BLaER1 treated with 17β-estradiol and CSF1 and Interleukin-3, amounts not matched to agents 10 nM and 100 nM (cell line): ENCODE data around the gene CCDC201.

Experiments
- H3K27ac ChIP-seq, 11 experiments: shearing (Covaris generic); formaldehyde crosslinking; 2 replicates each; pipeline ENCODE4 v1.8.1; 2022
- H3K27me3 ChIP-seq, 11 experiments: shearing (Covaris generic); formaldehyde crosslinking; 2 replicates each; pipeline ENCODE4 v1.8.1; 2022
- H3K36me3 ChIP-seq, 11 experiments: shearing (Covaris generic); formaldehyde crosslinking; 2 replicates each; pipeline ENCODE4 v1.8.1; 2022
- H3K4me1 ChIP-seq, 10 experiments: shearing (Covaris generic); formaldehyde crosslinking; 2 replicates each; pipeline ENCODE4 v1.8.1; 2022
- H3K4me2 ChIP-seq, 11 experiments: shearing (Covaris generic); formaldehyde crosslinking; 2 replicates each; pipeline ENCODE4 v1.8.1; 2022
- H3K4me3 ChIP-seq, 10 experiments: shearing (Covaris generic); formaldehyde crosslinking; 2 replicates each; pipeline ENCODE4 v1.8.1; 2022
- H3K9ac ChIP-seq, 11 experiments: shearing (Covaris generic); formaldehyde crosslinking; 2 replicates each; pipeline ENCODE4 v1.8.1; 2022
- H3K9me3 ChIP-seq, 11 experiments: shearing (Covaris generic); formaldehyde crosslinking; replicated peaks in 1 of 11; 2 replicates each; pipeline ENCODE4 v1.8.1; 2022
- H4K20me1 ChIP-seq, 11 experiments: shearing (Covaris generic); formaldehyde crosslinking; 2 replicates each; pipeline ENCODE4 v1.8.1; 2022
- Cebpa-rat ChIP-seq, 11 experiments: shearing (Covaris generic); IDR thresholded peaks; 2 replicates each; pipeline ENCODE4 v1.8.1; 2022

The CCDC201 gene

DNA sequence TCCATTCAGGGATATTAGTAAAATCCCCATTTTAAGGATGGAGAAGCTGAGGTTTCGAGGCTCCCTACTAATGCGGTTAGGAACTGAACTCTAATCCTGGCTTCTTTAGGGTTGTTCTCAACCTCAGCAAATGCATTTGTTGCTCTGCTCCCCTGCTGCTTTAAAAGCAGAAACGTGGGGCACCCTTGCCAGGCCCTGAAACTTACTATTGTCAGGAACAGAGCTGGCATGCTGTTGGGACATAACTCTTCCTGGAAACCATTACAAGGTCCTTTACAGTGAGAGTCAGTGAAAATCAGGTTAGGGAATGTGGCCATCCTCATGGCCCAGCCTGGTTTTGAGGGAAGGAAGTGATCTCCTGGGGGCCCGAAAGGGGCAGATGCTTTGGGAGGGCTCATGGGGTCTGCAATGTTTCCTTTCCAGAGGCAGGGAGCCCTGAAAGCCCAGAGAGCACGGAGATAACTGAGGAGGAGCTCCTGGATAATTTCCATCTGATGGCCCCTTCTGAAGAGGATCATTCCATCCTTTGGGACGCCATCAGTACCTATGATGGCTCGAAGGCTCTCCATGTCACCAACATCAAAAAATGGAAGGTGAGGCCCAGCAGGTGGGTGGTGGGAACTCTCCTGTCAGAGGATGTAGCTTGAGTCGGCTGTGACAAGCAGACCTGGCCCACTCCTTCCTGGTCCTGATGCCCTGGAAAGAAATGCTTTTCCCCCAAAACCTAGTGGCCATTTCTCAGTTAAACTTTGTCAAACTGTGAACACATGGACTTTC lies 17.4 kb upstream of the CCDC201 start:
- Histone ChIP-seq H3K36me3 (no peaks in the 10 kb centered on the region), H3K27me3 (peaks cover 33 to 44% (median 40%) of the 10 kb centered on the region in 11 experiments), H3K27ac (no peak overlapping the region), H3K9ac (no peak overlapping the region), H4K20me1 (no peaks in the 10 kb centered on the region; a peak in 2 of 22 replicates), H3K9me3 (no peaks in the 10 kb centered on the region), H3K4me3 (no peak overlapping the region), H3K4me2 (no peak overlapping the region), H3K4me1 (peaks cover 0 to 6% (median 0%) of the 10 kb centered on the region in 10 experiments; a peak in 3 of 20 replicates)
- TF ChIP-seq Cebpa-rat (IDR thresholded peaks at IDR 0.05) = no peak

DNA sequence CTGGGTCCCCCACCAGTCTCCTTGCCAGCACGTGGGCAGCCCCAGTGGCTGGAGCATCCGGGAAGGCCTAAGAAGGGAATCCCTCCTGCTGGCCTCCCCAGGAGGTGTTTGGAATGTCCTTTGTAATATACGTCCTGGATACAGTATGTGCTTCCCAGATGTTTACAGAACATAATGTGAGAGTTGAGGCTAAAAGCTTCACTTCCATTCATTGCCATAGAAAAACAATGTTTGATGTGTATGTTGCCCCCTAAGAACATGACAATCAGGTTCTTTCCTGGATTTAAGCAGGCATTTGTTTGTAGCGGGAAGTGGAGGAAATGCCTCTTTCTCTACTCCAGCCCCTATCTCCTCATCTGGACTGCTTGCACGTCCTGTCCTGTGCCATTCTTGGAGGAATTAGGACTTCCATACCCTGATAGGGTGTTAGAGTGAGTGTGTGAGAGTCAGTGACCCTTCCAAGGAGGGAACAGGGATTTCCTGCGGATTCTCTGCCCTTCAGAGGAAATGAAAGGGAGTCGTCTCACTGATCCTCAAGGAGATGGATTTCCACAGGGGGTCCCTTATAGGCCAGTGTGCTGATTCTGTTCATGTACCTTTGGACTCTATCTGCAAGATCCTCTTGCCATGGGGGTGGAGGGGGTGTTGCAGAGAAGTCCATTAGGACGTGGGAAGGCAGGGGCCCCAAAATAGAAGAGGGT lies 16.6 kb upstream of the CCDC201 start:
- no peak for TF ChIP-seq Cebpa-rat (IDR thresholded peaks at IDR 0.05)
- Histone ChIP-seq H3K36me3 (no peaks in the 10 kb centered on the region), H3K4me2 (no peak overlapping the region), H3K9ac (no peak overlapping the region), H3K27ac (no peak overlapping the region), H3K4me3 (no peak overlapping the region), H4K20me1 (no peaks in the 10 kb centered on the region; a peak in 2 of 22 replicates), H3K9me3 (no peaks in the 10 kb centered on the region), H3K4me1 (peaks cover 0 to 6% (median 0%) of the 10 kb centered on the region in 10 experiments; a peak in 3 of 20 replicates), H3K27me3 (peaks cover 33 to 44% (median 40%) of the 10 kb centered on the region in 11 experiments)

GRCh38 chr7:45888993-45889366 lies 16.1 kb upstream of the CCDC201 start:
- H3K9ac ChIP-seq = no peak overlapping the region
- no peak for TF ChIP-seq Cebpa-rat (IDR thresholded peaks at IDR 0.05)
- no peak overlapping the region for H3K4me2 ChIP-seq

GRCh38 chr7:45888185-45888992 lies 15.5 kb upstream of the CCDC201 start, which contains the start of gene IGFBP1:
IGFBP1 (plus strand) TSS chr7:45888488; CDS start chr7:45888653, 165 bp downstream.
- Histone ChIP-seq H3K9me3 (no peaks in the 10 kb centered on the region), H3K4me3 (no peak within 1 kb of the TSS), H3K9ac (no peak within 1 kb of the TSS), H4K20me1 (no peaks in the 10 kb centered on the region; a peak in 2 of 22 replicates), H3K27ac (no peak within 1 kb of the TSS), H3K4me2 (peak within 1 kb of the TSS in 1 of 11 experiments; percentile 32; a peak in 2 of 22 replicates), H3K4me1 (no peaks in the 10 kb centered on the region), H3K27me3 (peaks cover 33 to 44% (median 40%) of the 10 kb centered on the region in 11 experiments), H3K36me3 (no peaks in the 10 kb centered on the region)
- TF ChIP-seq Cebpa-rat (IDR thresholded peaks at IDR 0.05) = no peak

More at GRCh38 chr7:45888993-45889366, 16.1 kb upstream of the CCDC201 start:
- Histone ChIP-seq H3K27me3 (peaks cover 33 to 44% (median 40%) of the 10 kb centered on the region in 11 experiments), H3K4me1 (peaks cover 0 to 3% (median 0%) of the 10 kb centered on the region in 10 experiments; a peak in 3 of 20 replicates), H3K27ac (no peak overlapping the region), H3K4me3 (no peak overlapping the region), H3K9me3 (no peaks in the 10 kb centered on the region), H3K36me3 (no peaks in the 10 kb centered on the region), H4K20me1 (no peaks in the 10 kb centered on the region; a peak in 2 of 22 replicates)

DNA sequence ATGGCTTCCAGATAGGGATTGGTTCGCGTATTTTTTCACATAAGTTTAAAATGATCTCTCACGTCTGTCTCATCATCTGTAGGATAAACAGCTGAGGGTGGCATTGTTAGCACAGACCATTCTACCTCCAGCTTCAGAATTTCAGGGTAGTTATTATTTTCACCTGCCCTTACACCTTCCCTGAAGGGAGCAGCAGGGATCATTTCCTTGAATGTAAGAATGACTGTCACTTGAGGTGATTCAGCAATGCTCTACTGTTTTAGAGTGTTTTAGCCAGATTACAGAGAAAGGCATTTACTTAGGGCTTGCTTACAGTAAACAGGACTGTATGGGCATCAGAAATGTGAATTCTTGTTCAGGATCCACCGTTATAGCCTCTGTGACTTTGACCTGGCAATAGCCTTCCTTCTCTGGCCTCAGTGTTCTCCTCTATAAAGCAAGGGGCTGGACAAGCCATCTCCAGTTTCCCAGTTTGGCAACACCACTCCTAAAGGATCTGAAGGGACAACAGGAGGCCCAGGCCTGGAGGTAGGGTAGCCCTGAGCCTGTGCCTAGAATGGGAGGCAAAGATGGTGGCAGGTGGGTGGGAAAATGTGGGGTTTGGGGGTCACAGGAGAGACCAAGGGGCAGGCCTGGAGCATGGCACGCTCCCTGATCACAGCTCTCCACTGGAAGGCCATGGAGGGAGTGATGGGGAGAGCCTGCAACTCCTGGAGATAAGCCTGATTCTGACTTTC lies 14.2 kb upstream of the CCDC201 start:
- H3K9me3 ChIP-seq = no peaks in the 10 kb centered on the region
- no peaks in the 10 kb centered on the region; a peak in 2 of 22 replicates for H4K20me1 ChIP-seq
- no peak overlapping the region for H3K4me2 ChIP-seq
- no peaks in the 10 kb centered on the region for H3K4me1 ChIP-seq
- H3K27me3 ChIP-seq = peaks cover 33 to 44% (median 40%) of the 10 kb centered on the region in 11 experiments
- H3K27ac ChIP-seq = no peak overlapping the region
- no peak overlapping the region for H3K4me3 ChIP-seq
- no peaks in the 10 kb centered on the region for H3K36me3 ChIP-seq
- no peak for TF ChIP-seq Cebpa-rat (IDR thresholded peaks at IDR 0.05)
- H3K9ac ChIP-seq = no peak overlapping the region

DNA sequence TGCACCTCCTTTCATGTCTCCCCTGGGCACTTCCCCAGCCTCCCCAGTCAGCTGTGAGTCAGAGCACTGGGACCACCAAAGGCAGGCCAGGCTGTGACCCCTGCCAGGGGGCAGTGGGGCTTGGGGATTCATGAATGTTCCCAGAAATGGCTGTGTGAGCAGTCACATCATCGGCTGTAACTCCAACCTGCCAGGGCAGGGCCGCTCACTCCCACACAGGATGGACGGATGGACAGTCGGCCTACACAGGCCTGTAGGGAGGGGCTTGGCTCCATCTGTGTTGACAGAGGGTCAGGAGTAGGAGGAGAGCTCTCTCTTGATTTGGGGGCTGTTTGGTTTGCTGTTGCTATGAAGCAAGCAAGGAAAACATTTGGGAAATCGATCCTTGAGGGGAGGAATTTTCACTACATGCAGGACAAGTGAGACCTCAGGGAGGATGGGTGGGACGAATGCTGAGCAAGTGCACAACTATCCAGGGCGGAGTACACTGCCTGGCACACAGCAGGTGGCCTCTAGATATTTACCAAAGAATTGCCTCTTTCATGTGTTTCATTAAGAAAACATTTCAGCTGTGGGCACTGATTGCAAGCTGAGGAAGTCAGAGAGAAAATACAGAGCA lies 12.5 kb upstream of the CCDC201 start:
- Histone ChIP-seq H3K9me3 (no peaks in the 10 kb centered on the region), H3K36me3 (no peaks in the 10 kb centered on the region), H3K4me2 (no peak overlapping the region), H3K27ac (no peak overlapping the region), H4K20me1 (no peaks in the 10 kb centered on the region; a peak in 2 of 22 replicates), H3K4me1 (no peaks in the 10 kb centered on the region), H3K9ac (no peak overlapping the region), H3K27me3 (peaks cover 33 to 41% (median 37%) of the 10 kb centered on the region in 11 experiments), H3K4me3 (no peak overlapping the region)
- no peak for TF ChIP-seq Cebpa-rat (IDR thresholded peaks at IDR 0.05)

GRCh38 chr7:45884136-45884535 lies 11.3 kb upstream of the CCDC201 start:
- no peaks in the 10 kb centered on the region for H3K4me1 ChIP-seq
- no peak overlapping the region for H3K4me2 ChIP-seq

GRCh38 chr7:45882465-45882810 lies 9.6 kb upstream of the CCDC201 start:
- no peaks in the 10 kb centered on the region for H3K36me3 ChIP-seq
- no peak overlapping the region for H3K4me3 ChIP-seq
- TF ChIP-seq Cebpa-rat (IDR thresholded peaks at IDR 0.05) = no peak
- no peak overlapping the region for H3K9ac ChIP-seq
- peaks cover 4 to 11% (median 8%) of the 10 kb centered on the region in 11 experiments for H3K27me3 ChIP-seq
- no peak overlapping the region for H3K4me2 ChIP-seq
- H3K4me1 ChIP-seq = no peaks in the 10 kb centered on the region
- peaks cover 14 to 22% (median 18%) of the 10 kb centered on the region in 11 experiments for H3K9me3 ChIP-seq
- no peaks in the 10 kb centered on the region for H4K20me1 ChIP-seq
- no peak overlapping the region for H3K27ac ChIP-seq

More at GRCh38 chr7:45884136-45884535, 11.3 kb upstream of the CCDC201 start:
- no peak overlapping the region for H3K4me3 ChIP-seq
- H4K20me1 ChIP-seq = no peaks in the 10 kb centered on the region; a peak in 2 of 22 replicates
- H3K9ac ChIP-seq = no peak overlapping the region
- peaks cover 0 to 5% (median 3%) of the 10 kb centered on the region in 11 experiments; a peak in 10 of 22 replicates for H3K9me3 ChIP-seq
- H3K36me3 ChIP-seq = no peaks in the 10 kb centered on the region
- H3K27ac ChIP-seq = no peak overlapping the region
- no peak for TF ChIP-seq Cebpa-rat (IDR thresholded peaks at IDR 0.05)
- H3K27me3 ChIP-seq = peaks cover 21 to 28% (median 25%) of the 10 kb centered on the region in 11 experiments
